Astrocyte (in vitro differentiated cells and primary cell): ENCODE results near the gene ST8SIA5.

ENCODE experiments used
- EZH2 ChIP-seq: IDR thresholded peaks from 2 replicates; pipeline ENCODE4 v1.6.1; 2012; ENCODE audit warnings: mild to moderate bottlenecking, low read length, inconsistent platforms; ENCODE audit not compliant: insufficient read depth
- TF ChIP-seq, protein P1 (sequence below): IDR thresholded peaks from 2 replicates; pipeline ENCODE4 v1.5.1; 2011; ENCODE audit warnings: low read depth, mild to moderate bottlenecking, inconsistent platforms, low read length, moderate library complexity; ENCODE audit not compliant: insufficient read depth

DNA sequence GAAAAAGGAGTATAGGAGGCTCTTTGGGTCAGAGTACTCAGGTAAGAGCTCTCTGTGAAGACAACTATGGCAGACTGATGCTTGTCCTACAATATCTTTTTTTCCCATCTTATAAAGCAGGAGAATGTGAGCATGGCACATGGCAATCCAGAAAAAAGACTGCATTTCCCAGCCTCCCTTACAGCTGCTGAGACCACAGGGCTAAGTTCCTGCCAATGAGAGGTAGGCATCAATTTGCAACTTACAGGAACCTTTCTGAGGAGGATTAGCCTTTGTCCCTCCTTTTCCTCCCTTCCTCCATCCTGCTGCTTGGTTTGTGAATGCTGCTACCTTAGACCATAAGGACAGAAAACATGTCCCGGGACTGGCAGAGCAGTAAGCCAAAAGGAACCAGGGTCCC lies 37.8 kb upstream of the ST8SIA5 start:
- TF ChIP-seq, protein P1, sequence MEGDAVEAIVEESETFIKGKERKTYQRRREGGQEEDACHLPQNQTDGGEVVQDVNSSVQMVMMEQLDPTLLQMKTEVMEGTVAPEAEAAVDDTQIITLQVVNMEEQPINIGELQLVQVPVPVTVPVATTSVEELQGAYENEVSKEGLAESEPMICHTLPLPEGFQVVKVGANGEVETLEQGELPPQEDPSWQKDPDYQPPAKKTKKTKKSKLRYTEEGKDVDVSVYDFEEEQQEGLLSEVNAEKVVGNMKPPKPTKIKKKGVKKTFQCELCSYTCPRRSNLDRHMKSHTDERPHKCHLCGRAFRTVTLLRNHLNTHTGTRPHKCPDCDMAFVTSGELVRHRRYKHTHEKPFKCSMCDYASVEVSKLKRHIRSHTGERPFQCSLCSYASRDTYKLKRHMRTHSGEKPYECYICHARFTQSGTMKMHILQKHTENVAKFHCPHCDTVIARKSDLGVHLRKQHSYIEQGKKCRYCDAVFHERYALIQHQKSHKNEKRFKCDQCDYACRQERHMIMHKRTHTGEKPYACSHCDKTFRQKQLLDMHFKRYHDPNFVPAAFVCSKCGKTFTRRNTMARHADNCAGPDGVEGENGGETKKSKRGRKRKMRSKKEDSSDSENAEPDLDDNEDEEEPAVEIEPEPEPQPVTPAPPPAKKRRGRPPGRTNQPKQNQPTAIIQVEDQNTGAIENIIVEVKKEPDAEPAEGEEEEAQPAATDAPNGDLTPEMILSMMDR: no peak
- no peak for TF ChIP-seq EZH2
